Vagina (tissue), 2 donors: ENCODE data around the gene GSTA2. TPM values are rescaled to one million over a fixed set of nuclear protein-coding genes. Genes with fewer than 3 reads are reported as not detected.
"Not testable (repeated sequence)": the region's sequence is repeated elsewhere in the genome, so short reads cannot be mapped to it uniquely, and the experiment has no call there.

Experiments
- DNase-seq, 2 donors: peaks; one replicate each; pipeline ENCODE4 v3.0.0-alpha.2; 2017; ENCODE audit errors: extremely low spot score in 2 of 2
- H3K27ac ChIP-seq: fragments of 200-600 bp; sonication (generic); one replicate; pipeline ENCODE4 v1.5.1; 2019
- H3K27me3 ChIP-seq: fragments of 200-600 bp; sonication (generic); one replicate; pipeline ENCODE4 v1.5.1; 2019
- H3K36me3 ChIP-seq, 2 donors: fragments of 200-600 bp; sonication (generic); one replicate each; pipeline ENCODE4 v1.5.1; 2017 to 2019
- H3K4me1 ChIP-seq: fragments of 200-600 bp; sonication (generic); one replicate; pipeline ENCODE4 v1.5.1; 2019
- H3K4me3 ChIP-seq, 2 donors: fragments of 200-600 bp; sonication (generic); 1 replicate in 1 of 2; 2 replicates in 1 of 2; pipeline ENCODE4 v1.5.1; 2016 to 2019
- H3K9me3 ChIP-seq: fragments of 200-600 bp; sonication (generic); one replicate; pipeline ENCODE4 v1.5.1; 2019
- CTCF ChIP-seq, 3 experiments: fragments of 450-650 bp in 2 of 3; fragments of 200-600 bp in 1 of 3; sonication (generic) in 1 of 3; IDR thresholded peaks; one replicate each; pipeline ENCODE4 v1.5.1; 2017 to 2019; ENCODE audit warnings: antibody characterized with exemption in 3 of 3, mild to moderate bottlenecking in 2 of 3, moderate library complexity in 2 of 3
- POLR2A ChIP-seq, 2 donors: fragments of 450-650 bp; IDR thresholded peaks; one replicate each; pipeline ENCODE4 v1.6.1; 2017; ENCODE audit warnings: antibody characterized with exemption in 2 of 2, mild to moderate bottlenecking in 2 of 2, moderate library complexity in 2 of 2
- POLR2AphosphoS5 ChIP-seq, 2 donors: sonication (generic); formaldehyde crosslinking; IDR thresholded peaks; one replicate each; pipeline ENCODE4 v1.9.0; 2017; ENCODE audit warnings: antibody characterized with exemption in 2 of 2, mild to moderate bottlenecking in 2 of 2, low read depth in 1 of 2; ENCODE audit not compliant: insufficient read depth in 1 of 2
- intact Hi-C: fragments of 100-400 bp; cut with DNase I; formaldehyde crosslinking; loops from one replicate; pipeline ENCODE4 v1.15.1; 2023
- total RNA-seq: library from RNA; depleted of rRNA; stranded (reverse); fragments of >200 nt; gene quantifications from one replicate; pipeline ENCODE4 v1.2.3, GENCODE V29; 2016

The GSTA2 gene
- total RNA-seq, 1 donor from 2014 or later: not detected

GRCh38 chr6:52712136-52712535 lies 51.1 kb downstream of the GSTA2 start:
- H3K4me1 ChIP-seq: no peaks in the 10 kb centered on the region
- no peak for DNase-seq

DNA sequence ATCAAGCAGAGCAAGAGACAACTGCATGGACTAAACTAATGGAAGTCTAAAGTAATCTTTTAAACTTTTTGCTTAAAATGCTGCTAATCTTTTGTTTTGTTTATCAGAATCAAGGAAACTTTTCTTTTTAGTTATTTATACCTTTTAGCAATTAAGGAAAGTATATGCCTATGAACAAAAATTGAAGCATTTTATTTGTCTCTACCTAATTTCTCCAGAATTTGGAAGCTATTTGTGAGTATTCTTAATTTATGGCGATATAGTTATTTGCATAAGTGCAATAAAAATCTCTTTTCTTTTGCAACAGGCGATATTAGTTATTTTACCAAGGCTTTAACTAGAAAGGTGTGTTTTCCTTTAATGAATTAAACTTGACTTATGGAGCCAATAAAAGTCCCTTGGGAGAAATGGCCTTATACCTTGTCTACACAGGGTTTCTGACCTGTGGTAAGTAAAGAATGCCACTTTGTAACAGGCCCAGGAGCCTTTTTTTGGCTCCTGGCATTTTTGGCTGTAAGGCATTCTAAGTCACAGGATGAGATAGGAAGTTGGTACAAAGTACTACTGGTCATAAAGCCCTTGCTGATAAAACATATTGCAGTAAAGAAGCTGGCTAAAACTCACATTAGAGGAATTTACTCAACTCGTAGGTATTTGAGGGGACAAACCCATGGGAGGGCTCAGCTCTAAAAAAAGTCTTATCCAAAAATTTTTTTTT lies 55.2 kb downstream of the GSTA2 start:
- H3K27ac ChIP-seq: no peak overlapping the region
- TF ChIP-seq CTCF (IDR thresholded peaks at IDR 0.05): no peak
- TF ChIP-seq POLR2AphosphoS5 (IDR thresholded peaks at IDR 0.05; ENCODE audit: insufficient read depth in 1 of 2, low read depth in 1 of 2): no peak
- no peak for TF ChIP-seq POLR2A (IDR thresholded peaks at IDR 0.05)
- intact Hi-C loops: no loop called here

More at GRCh38 chr6:52712136-52712535, 51.1 kb downstream of the GSTA2 start:
- intact Hi-C loops: no loop called here
- TF ChIP-seq POLR2A (IDR thresholded peaks at IDR 0.05): no peak
- no peak for TF ChIP-seq CTCF (IDR thresholded peaks at IDR 0.05)
- Histone ChIP-seq H3K27ac (no peak overlapping the region), H3K27me3 (no peaks in the 10 kb centered on the region), H3K36me3 (no peaks in the 10 kb centered on the region), H3K4me3 (no peak overlapping the region), H3K9me3 (peaks cover 4% of the 10 kb centered on the region)

GRCh38 chr6:52706001-52706400 lies 57.3 kb downstream of the GSTA2 start:
- no peak overlapping the region for H3K27ac ChIP-seq
- H3K36me3 ChIP-seq: no peaks in the 10 kb centered on the region
- intact Hi-C loops: no loop called here
- TF ChIP-seq POLR2AphosphoS5 (IDR thresholded peaks at IDR 0.05; ENCODE audit: insufficient read depth in 1 of 2, low read depth in 1 of 2) (no peak), CTCF (IDR thresholded peaks at IDR 0.05) (no peak), POLR2A (IDR thresholded peaks at IDR 0.05) (no peak)
- no peaks in the 10 kb centered on the region for H3K4me1 ChIP-seq
- H3K4me3 ChIP-seq: no peak overlapping the region
- H3K9me3 ChIP-seq: peaks cover 4% of the 10 kb centered on the region
- no peaks in the 10 kb centered on the region for H3K27me3 ChIP-seq
- DNase-seq: no peak

More for the DNA sequence above, 55.2 kb downstream of the GSTA2 start:
- Histone ChIP-seq H3K27me3 (no peaks in the 10 kb centered on the region), H3K4me1 (no peaks in the 10 kb centered on the region), H3K9me3 (peaks cover 4% of the 10 kb centered on the region), H3K4me3 (no peak overlapping the region), H3K36me3 (no peaks in the 10 kb centered on the region)
- DNase-seq: no peak

GRCh38 chr6:52704781-52705502 lies 58.3 kb downstream of the GSTA2 start:
- H3K9me3 ChIP-seq, H3K36me3 ChIP-seq, H3K27me3 ChIP-seq, H3K4me3 ChIP-seq, H3K4me1 ChIP-seq, intact Hi-C loops, H3K27ac ChIP-seq, DNase-seq: not testable (repeated sequence)

DNA sequence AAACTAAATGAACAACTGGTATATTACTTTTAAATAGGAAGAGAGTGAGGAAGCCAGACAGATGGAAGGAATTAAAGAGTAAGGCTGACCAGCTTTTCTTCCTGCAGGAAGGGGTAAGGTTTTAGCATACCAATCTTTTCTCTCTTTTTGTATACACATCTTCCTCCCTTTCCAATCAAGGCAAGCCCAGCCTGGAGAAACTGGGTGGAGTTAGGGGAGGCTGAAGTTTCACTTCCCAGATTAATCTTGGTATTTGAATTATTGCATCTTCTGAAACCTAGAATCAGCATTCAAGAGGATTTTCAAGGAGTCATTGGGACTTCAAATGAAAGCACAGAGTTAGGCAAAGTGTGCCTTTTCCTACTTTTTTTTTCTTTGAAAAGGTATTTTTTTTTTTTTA lies 59.2 kb downstream of the GSTA2 start:
- intact Hi-C loops: no loop called here
- H3K36me3 ChIP-seq: no peaks in the 10 kb centered on the region
- no peak for DNase-seq
- peaks cover 4% of the 10 kb centered on the region for H3K9me3 ChIP-seq
- H3K27ac ChIP-seq: no peak overlapping the region
- H3K4me1 ChIP-seq: no peaks in the 10 kb centered on the region
- TF ChIP-seq POLR2A (IDR thresholded peaks at IDR 0.05): no peak
- no peak for TF ChIP-seq POLR2AphosphoS5 (IDR thresholded peaks at IDR 0.05; ENCODE audit: insufficient read depth in 1 of 2, low read depth in 1 of 2)
- TF ChIP-seq CTCF (IDR thresholded peaks at IDR 0.05): no peak
- no peaks in the 10 kb centered on the region for H3K27me3 ChIP-seq
- no peak overlapping the region for H3K4me3 ChIP-seq

Other genes starting within 250 kb of the GSTA2 start
- gene TRAM2, start 186.4 kb downstream of the GSTA2 start, total RNA-seq: 11.0 TPM
- 16.9 TPM for gene TMEM14A, start 92.4 kb downstream of the GSTA2 start, total RNA-seq
- 1.7 TPM for gene GSTA1, start 40.3 kb upstream of the GSTA2 start, total RNA-seq
- gene GSTA5, start 77.3 kb upstream of the GSTA2 start, total RNA-seq: not detected
- gene GSTA3, start 146.2 kb upstream of the GSTA2 start, total RNA-seq: not detected
- gene GSTA4, start 231.8 kb upstream of the GSTA2 start, total RNA-seq: 57.7 TPM